Activated CD4-positive, alpha-beta T cell treated with anti-CD3 and anti-CD28 coated beads, Interleukin-2, amount 10 ng/mL, durations not matched to agents 7 days and 5 days (primary cell): ENCODE results near the gene NFIC. TPM values are rescaled to one million over a fixed set of nuclear protein-coding genes. Genes with fewer than 3 reads are reported as not detected.

Source experiments
- total RNA-seq, 2 experiments: library from RNA; stranded (reverse); gene quantifications; one replicate each; pipeline ENCODE4 v1.2.3, GENCODE V29; 2021

Gene NFIC
- total RNA-seq, 2 experiments from 2014 or later: 14.2 TPM

Other genes with a start within 250 kb of the NFIC start
- 10 to 100 TPM; 22.8 to 23.6 TPM for gene GNA15, start 230.6 kb upstream of the NFIC start, total RNA-seq
- gene S1PR4, start 187.8 kb upstream of the NFIC start, total RNA-seq: 100 to 1,000 TPM; 162 to 209 TPM
- 10 to 100 TPM; 52.1 to 56.0 TPM for gene NCLN, start 180.7 kb upstream of the NFIC start, total RNA-seq
- under 1 TPM; 0.06 to 0.20 TPM for gene CELF5, start 141.9 kb upstream of the NFIC start, total RNA-seq
- under 1 TPM; 0.27 to 0.33 TPM for gene SMIM24, start 113.9 kb downstream of the NFIC start, total RNA-seq
- gene SMIM44, start 116.9 kb downstream of the NFIC start, total RNA-seq: not detected
- gene DOHH, start 134.1 kb downstream of the NFIC start, total RNA-seq: 10 to 100 TPM in 1 of 2 experiments, 1 to 10 TPM in 1; 9.2 to 12.6 TPM
- gene FZR1, start 139.7 kb downstream of the NFIC start, total RNA-seq: 10 to 100 TPM; 78.6 to 79.3 TPM
- 1 to 10 TPM; 6.5 to 8.7 TPM for gene TEKTIP1, start 172.6 kb downstream of the NFIC start, total RNA-seq
- gene MFSD12, start 191.0 kb downstream of the NFIC start, total RNA-seq: 10 to 100 TPM; 62.1 to 67.6 TPM
- gene HMG20B, start 206.4 kb downstream of the NFIC start, total RNA-seq: 10 to 100 TPM; 47.8 to 54.1 TPM
- gene GIPC3, start 218.9 kb downstream of the NFIC start, total RNA-seq: under 1 TPM; 0.57 to 0.71 TPM
- under 1 TPM; 0.92 to 1.00 TPM for gene TBXA2R, start 240.3 kb downstream of the NFIC start, total RNA-seq